RPMI7951 (cell line): ENCODE measurements around the gene RPS21. TPM values are rescaled to one million over a fixed set of nuclear protein-coding genes. Genes with fewer than 3 reads are reported as not detected.

Experiments
- DNase-seq: peaks from one replicate; pipeline ENCODE4 v3.0.0-alpha.2; 2012; ENCODE audit warnings: low read depth
- total RNA-seq: library from RNA; depleted of rRNA; stranded (reverse); fragments of >200 nt; shearing (Covaris generic); gene quantifications from 2 replicates; pipeline ENCODE4 v1.2.3, GENCODE V29; 2014

The RPS21 gene
- total RNA-seq, 1 experiment from 2014 or later: 2,752 TPM

GRCh38 chr20:62354031-62354808, 32.7 kb upstream of the RPS21 start:
- no peak for DNase-seq

- no peak for DNase-seq
Measured at GRCh38 chr20:62354811-62355341, 32.0 kb upstream of the RPS21 start.

- DNase-seq: no peak
Measured at GRCh38 chr20:62355516-62355877, 31.4 kb upstream of the RPS21 start.

- peak; percentile 64 for DNase-seq
Measured at GRCh38 chr20:62355878-62356588, 30.9 kb upstream of the RPS21 start.

GRCh38 chr20:62356589-62357186, 30.2 kb upstream of the RPS21 start:
- DNase-seq: no peak

- DNase-seq: peak; percentile 90
Measured at GRCh38 chr20:62357187-62357667, 29.7 kb upstream of the RPS21 start.

GRCh38 chr20:62357681-62358080, 29.2 kb upstream of the RPS21 start:
- DNase-seq: no peak

- peak; percentile 94 for DNase-seq
Measured at GRCh38 chr20:62358171-62359042, 28.5 kb upstream of the RPS21 start.

GRCh38 chr20:62359043-62359490, 27.8 kb upstream of the RPS21 start:
- no peak for DNase-seq

GRCh38 chr20:62359491-62360121, 27.3 kb upstream of the RPS21 start:
- peak; percentile 100 for DNase-seq

- no peak for DNase-seq
Measured at GRCh38 chr20:62360854-62361798, 25.8 kb upstream of the RPS21 start.

GRCh38 chr20:62361799-62362589, 24.9 kb upstream of the RPS21 start:
- no peak for DNase-seq

GRCh38 chr20:62362590-62362940, 24.3 kb upstream of the RPS21 start:
- DNase-seq: no peak

GRCh38 chr20:62362991-62363919, 23.6 kb upstream of the RPS21 start:
- DNase-seq: no peak

- DNase-seq: peak; percentile 64
Measured at GRCh38 chr20:62363920-62364851, 22.7 kb upstream of the RPS21 start.

- peak; percentile 56 for DNase-seq
Measured at GRCh38 chr20:62364911-62365736, 21.8 kb upstream of the RPS21 start.
